Body of pancreas (tissue), 4 donors: ENCODE data around the gene ZNF831.

Source experiments
- POLR2A ChIP-seq, 3 donors: fragments of 450-650 bp; IDR thresholded peaks; one replicate each; pipeline ENCODE4 v1.6.1; 2016; ENCODE audit warnings: antibody characterized with exemption in 3 of 3, mild to moderate bottlenecking in 2 of 3
- TF ChIP-seq, protein P1 (sequence below), 7 experiments: fragments of 450-650 bp in 4 of 7; fragments of 200-600 bp in 3 of 7; sonication (generic) in 3 of 7; IDR thresholded peaks; one replicate each; pipeline ENCODE4 v1.5.1; 2016 to 2019; ENCODE audit warnings: antibody characterized with exemption in 7 of 7

DNA sequence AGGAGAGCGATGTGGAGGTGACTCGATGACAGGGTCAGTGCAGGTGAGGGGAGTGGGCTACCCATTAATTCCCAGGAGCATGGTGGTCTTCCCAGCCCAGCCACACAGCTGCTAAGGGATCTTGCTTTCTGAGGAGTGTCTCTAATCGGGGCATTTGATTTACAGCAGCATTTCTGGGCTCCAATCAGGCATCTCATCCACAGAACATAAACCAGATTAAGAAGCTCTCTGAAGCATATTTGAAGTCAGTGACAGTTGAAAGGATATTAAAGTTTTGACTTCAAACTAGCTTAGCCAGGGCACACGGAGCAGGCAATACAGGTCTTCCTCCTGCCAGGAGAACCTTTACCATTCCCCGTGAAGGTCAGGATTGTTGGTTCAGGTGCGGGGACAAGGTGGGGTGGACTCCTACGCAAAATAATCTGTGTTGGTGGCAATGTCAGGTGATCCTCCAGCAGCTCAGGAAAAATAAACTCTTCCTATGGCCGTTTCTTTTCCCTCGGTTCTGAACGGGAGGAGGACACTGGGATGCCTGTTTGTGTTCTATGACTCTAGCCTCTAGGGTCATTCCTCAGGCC, 39.9 kb upstream of the ZNF831 start:
- TF ChIP-seq, protein P1, sequence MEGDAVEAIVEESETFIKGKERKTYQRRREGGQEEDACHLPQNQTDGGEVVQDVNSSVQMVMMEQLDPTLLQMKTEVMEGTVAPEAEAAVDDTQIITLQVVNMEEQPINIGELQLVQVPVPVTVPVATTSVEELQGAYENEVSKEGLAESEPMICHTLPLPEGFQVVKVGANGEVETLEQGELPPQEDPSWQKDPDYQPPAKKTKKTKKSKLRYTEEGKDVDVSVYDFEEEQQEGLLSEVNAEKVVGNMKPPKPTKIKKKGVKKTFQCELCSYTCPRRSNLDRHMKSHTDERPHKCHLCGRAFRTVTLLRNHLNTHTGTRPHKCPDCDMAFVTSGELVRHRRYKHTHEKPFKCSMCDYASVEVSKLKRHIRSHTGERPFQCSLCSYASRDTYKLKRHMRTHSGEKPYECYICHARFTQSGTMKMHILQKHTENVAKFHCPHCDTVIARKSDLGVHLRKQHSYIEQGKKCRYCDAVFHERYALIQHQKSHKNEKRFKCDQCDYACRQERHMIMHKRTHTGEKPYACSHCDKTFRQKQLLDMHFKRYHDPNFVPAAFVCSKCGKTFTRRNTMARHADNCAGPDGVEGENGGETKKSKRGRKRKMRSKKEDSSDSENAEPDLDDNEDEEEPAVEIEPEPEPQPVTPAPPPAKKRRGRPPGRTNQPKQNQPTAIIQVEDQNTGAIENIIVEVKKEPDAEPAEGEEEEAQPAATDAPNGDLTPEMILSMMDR (IDR thresholded peaks at IDR 0.05) = no peak
- TF ChIP-seq POLR2A (IDR thresholded peaks at IDR 0.05) = no peak
